K562 (cell line): ENCODE measurements around the gene SLC36A3. TPM values are rescaled to one million over a fixed set of nuclear protein-coding genes. Genes with fewer than 3 reads are reported as not detected.
A peak's percentile ranks its signal among the peaks of the same experiment; 100 is the strongest.

Experiments
- ATAC-seq: fragments of 200-7000 bp; cut with Tn5 transposase; 3 replicates; pipeline ENCODE4 v1.9.1; 2020; ENCODE audit warnings: moderate library complexity
- BruUV-seq: library from RNA; stranded (reverse); fragments of 400-500 nt; replicated peaks from 2 replicates; lab custom pipeline; 2021; lab: Mats Ljungman, UMichigan
- CTCF ChIA-PET: fragments of 300-600 bp; formaldehyde crosslinking; extraction: SDS; loops from one replicate; lab custom pipeline; 2021; ENCODE audit warnings: low intra/inter-chr PET ratio; lab: Yijun Ruan, JAX
- POLR2A ChIA-PET: fragments of 300-600, 350-650 bp; sonication (Branson Sonifier 250); formaldehyde crosslinking; extraction: SDS; loops from one replicate; lab custom pipeline; 2021; ENCODE audit warnings: antibody characterized with exemption, inconsistent platforms; lab: Yijun Ruan, JAX
- DNase-seq, 4 experiments: peaks; one replicate each; pipeline versions ENCODE4 v3.0.0 to v3.0.0-alpha.2; 2011 to 2018; ENCODE audit warnings: low spot score in 3 of 4, mixed read lengths in 3 of 4; ENCODE audit errors: extremely low read depth in 1 of 4
- FAIRE-seq: peaks from 2 replicates; lab custom pipeline; 2011; peaks lifted over from hg19 to GRCh38; lab: Jason Lieb, UNC
- H2AFZ ChIP-seq: 2 replicates; pipeline ENCODE4 v1.6.0; 2011; ENCODE audit warnings: low read depth, low read length, control low read depth, inconsistent platforms
- H3K27ac ChIP-seq: fragments of 200-600 bp; 3 replicates; pipeline ENCODE4 v1.8.0; 2011; ENCODE audit warnings: low read depth, mild to moderate bottlenecking, control low read depth, inconsistent platforms, low read length, moderate library complexity, mixed read lengths; ENCODE audit errors: extremely low read depth
- H3K27me3 ChIP-seq, 2 experiments: fragments of 300-600 bp in 1 of 2; 2 replicates in 1 of 2; 3 replicates in 1 of 2; pipeline versions ENCODE4 v1.6.0 to v1.8.0; 2011; ENCODE audit warnings: inconsistent platforms in 2 of 2, low read length in 2 of 2, mild to moderate bottlenecking in 1 of 2, mixed read lengths in 1 of 2, moderate library complexity in 1 of 2; ENCODE audit not compliant: control insufficient read depth in 2 of 2, insufficient read depth in 2 of 2
- H3K36me3 ChIP-seq: fragments of 300-600 bp; 3 replicates; pipeline ENCODE4 v1.8.0; 2011; ENCODE audit warnings: mild to moderate bottlenecking, low read length, inconsistent platforms; ENCODE audit not compliant: control insufficient read depth, insufficient read depth
- H3K4me1 ChIP-seq, 2 experiments: fragments of 200-600 bp in 1 of 2; replicated peaks in 1 of 2; 2 replicates in 1 of 2; 3 replicates in 1 of 2; pipeline versions ENCODE4 v1.5.1 to v1.8.0; 2011; ENCODE audit warnings: inconsistent platforms in 2 of 2, low read length in 2 of 2, mild to moderate bottlenecking in 1 of 2, mixed read lengths in 1 of 2, moderate library complexity in 1 of 2; ENCODE audit not compliant: control insufficient read depth in 2 of 2, insufficient read depth in 2 of 2
- H3K4me2 ChIP-seq: 2 replicates; pipeline ENCODE4 v1.6.1; 2011; ENCODE audit warnings: low read length, control low read depth, inconsistent platforms, mixed read lengths; ENCODE audit not compliant: insufficient read depth
- H3K4me3 ChIP-seq: fragments of 200-600 bp; sonication (generic), shearing (Covaris generic); 2 replicates; pipeline ENCODE4 v1.5.1; 2016; ENCODE audit warnings: control low read depth, inconsistent platforms
- H3K79me2 ChIP-seq: fragments of 200-600 bp; 3 replicates; pipeline ENCODE4 v1.8.0; 2011; ENCODE audit warnings: low read length, inconsistent platforms; ENCODE audit not compliant: control insufficient read depth, insufficient read depth
- H3K9ac ChIP-seq, 2 experiments: 2 replicates each; pipeline versions ENCODE4 v1.6.0 to v1.6.1; 2011; ENCODE audit warnings: low read depth in 2 of 2, low read length in 2 of 2, control low read depth in 1 of 2, inconsistent platforms in 1 of 2, mild to moderate bottlenecking in 1 of 2, mixed read lengths in 1 of 2; ENCODE audit not compliant: insufficient read depth in 1 of 2
- H3K9me1 ChIP-seq: one replicate; pipeline ENCODE4 v1.6.0; 2011; ENCODE audit warnings: inconsistent platforms, mild to moderate bottlenecking, low read length, moderate library complexity; ENCODE audit not compliant: control insufficient read depth, insufficient read depth
- H3K9me3 ChIP-seq: replicated peaks from 2 replicates; pipeline ENCODE4 v1.5.1; 2011; ENCODE audit warnings: low read depth, low read length, inconsistent platforms; ENCODE audit not compliant: control insufficient read depth, insufficient read depth
- H4K20me1 ChIP-seq: replicated peaks from 2 replicates; pipeline ENCODE4 v1.6.1; 2011; ENCODE audit warnings: low read length, inconsistent platforms, mixed read lengths; ENCODE audit not compliant: control insufficient read depth, insufficient read depth
- BRCA1 ChIP-seq, 2 experiments: fragments of 450-650 bp in 1 of 2; sonication (generic) in 1 of 2; formaldehyde crosslinking in 1 of 2; IDR thresholded peaks; 2 replicates each; pipeline versions ENCODE4 v1.5.0 to v1.6.1; 2017 to 2020; ENCODE audit warnings: mild to moderate bottlenecking in 1 of 2, missing genetic modification reagents in 1 of 2
- CEBPB ChIP-seq: fragments of 450-650 bp; IDR thresholded peaks from 2 replicates; pipeline ENCODE4 v1.6.1; 2016; ENCODE audit warnings: missing genetic modification characterization, missing compliant biosample characterization
- FOXP1 ChIP-seq: sonication (generic); formaldehyde crosslinking; IDR thresholded peaks from 2 replicates; pipeline ENCODE4 v1.8.0; 2022; ENCODE audit warnings: mild to moderate bottlenecking, missing genetic modification reagents
- KDM1A ChIP-seq, 2 experiments: fragments of 450-650 bp; IDR thresholded peaks; 2 replicates each; pipeline ENCODE4 v1.6.1; 2016; ENCODE audit warnings: mild to moderate bottlenecking in 2 of 2
- NFE2 ChIP-seq: IDR thresholded peaks from 2 replicates; pipeline ENCODE4 v1.6.1; 2014; ENCODE audit warnings: antibody characterized with exemption, low read depth
- SIN3B ChIP-seq: fragments of 450-650 bp; IDR thresholded peaks from 2 replicates; pipeline ENCODE4 v1.6.1; 2017; ENCODE audit warnings: low read depth, mild to moderate bottlenecking, moderate library complexity
- SPI1 ChIP-seq: IDR thresholded peaks from 2 replicates; pipeline ENCODE4 v1.6.1; 2011; ENCODE audit warnings: low read depth, low read length, control low read depth, borderline replicate concordance
- TBP ChIP-seq: optimal IDR thresholded peaks from 2 replicates; pipeline ENCODE3; 2011; ENCODE audit warnings: low read depth, low read length, improper control_type of control experiment
- ZC3H4 ChIP-seq: sonication (generic); formaldehyde crosslinking; IDR thresholded peaks from 2 replicates; pipeline ENCODE4 v1.9.0; 2021; ENCODE audit warnings: missing genetic modification reagents, borderline replicate concordance
- ZNF316 ChIP-seq: fragments of 450-650 bp; IDR thresholded peaks from 2 replicates; pipeline ENCODE4 v1.6.1; 2016
- WGBS: fragments of 100-300 bp; shearing (Covaris generic); methylation state at CpG from one replicate; pipeline ENCODE4 v1.1.6; 2016; ENCODE audit warnings: low coverage, mixed read lengths; ENCODE audit not compliant: insufficient coverage; ENCODE audit errors: missing lambda C conversion rate; 5-methylcytosine and 5-hydroxymethylcytosine counted together
- in situ Hi-C: fragments of 300-500 bp; cut with MboI; formaldehyde crosslinking; loops from 4 replicates; pipeline ENCODE4 v1.15.0; 2018; ENCODE audit warnings: inconsistent platforms, mixed read lengths
- intact Hi-C: fragments of 100-400 bp; cut with micrococcal nuclease; formaldehyde crosslinking; loops from 2 replicates; pipeline ENCODE4 v1.14.2; 2022
- polyA plus RNA-seq, 8 experiments: library from polyadenylated mRNA; depleted of rRNA in 4 of 8; stranded (reverse) in 5 of 8; unstranded in 3 of 8; fragments of >200 nt; fragmentation: Nextera tagmentation in 2 of 8; fragmentation: Illumina TruSeq in 1 of 8; extraction: Ambion mirVana in 2 of 8; extraction: Trizol in 1 of 8; gene quantifications; 2 replicates each; pipeline versions ENCODE4 v1.2.1 to v1.2.3, GENCODE V29; 2011 to 2014; ENCODE audit warnings: inconsistent platforms in 1 of 8, missing spikeins in 1 of 8
- total RNA-seq, 7 experiments: library from RNA; depleted of rRNA in 6 of 7; stranded (reverse); fragments of >200 nt in 6 of 7; fragmentation: Illumina TruSeq in 2 of 7; extraction: Trizol in 2 of 7; gene quantifications; 2 replicates each; pipeline versions ENCODE4 v1.2.1 to v1.2.3, GENCODE V29; 2011 to 2021; ENCODE audit warnings: low replicate concordance in 1 of 7
- TF ChIP-seq, protein P1 (sequence below), 2 experiments: fragments of 450-650 bp; formaldehyde crosslinking in 1 of 2; IDR thresholded peaks; 2 replicates each; pipeline versions ENCODE4 v1.4.0 to v1.6.1; 2014 to 2020; ENCODE audit warnings: mild to moderate bottlenecking in 2 of 2, borderline replicate concordance in 1 of 2, low read depth in 1 of 2
- TF ChIP-seq, protein P2 (sequence below), 2 experiments: IDR thresholded peaks; 2 replicates each; pipeline ENCODE4 v1.6.1; 2012; ENCODE audit warnings: improper control_type of control experiment in 2 of 2, low read depth in 2 of 2, low read length in 2 of 2, borderline replicate concordance in 1 of 2

The SLC36A3 gene
- total and polyA plus RNA-seq, 9 of the 15 experiments (the other 6 are each of a cell fraction or from before 2014, with no cell fraction given): not detected

DNA sequence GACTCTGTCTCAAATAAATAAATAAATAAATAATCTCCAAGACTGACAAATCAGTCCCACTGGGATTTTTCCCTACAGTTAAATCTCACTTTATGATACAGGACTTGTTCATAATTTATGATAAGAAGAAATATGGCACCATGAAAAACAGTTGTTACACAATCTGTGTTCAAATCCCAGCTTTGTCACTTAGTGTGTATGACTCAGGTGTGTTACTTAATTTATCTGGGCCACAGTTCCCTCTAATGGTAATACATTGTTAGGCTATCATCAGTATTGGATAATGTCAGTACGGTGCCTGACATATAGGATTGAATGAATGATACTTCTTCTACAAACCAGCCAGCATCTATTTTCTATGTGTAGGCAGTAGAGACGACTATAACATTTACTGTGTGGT is 23.1 kb downstream of the SLC36A3 start:
- 0% methylated on average over 2 of the region's 2 CpGs for WGBS
- Histone ChIP-seq H3K4me3 (no peak overlapping the region), H3K79me2 (no peaks in the 10 kb centered on the region), H3K27me3 (peaks cover 7 to 30% of the 10 kb centered on the region in 2 experiments), H3K27ac (no peak overlapping the region), H3K4me1 (no peaks in the 10 kb centered on the region), H3K9me1 (no peaks in the 10 kb centered on the region), H3K9me3 (no peaks in the 10 kb centered on the region), H3K4me2 (no peak overlapping the region), H3K9ac (no peak overlapping the region), H4K20me1 (no peaks in the 10 kb centered on the region), H3K36me3 (no peaks in the 10 kb centered on the region), H2AFZ (no peak overlapping the region)
- ChIA-PET POLR2A (interaction anchor here (1.2 kb wide), 1 partner anchor 28 kb away, joined by 5 read pairs; the partner anchor contains the start of gene GM2A), CTCF (no interaction called here)
- ATAC-seq (no peak), DNase-seq (no peak), FAIRE-seq (no peak)
- in situ Hi-C loops (no loop called here), intact Hi-C loops (no loop called here)
- no TSS peak for BruUV-seq
- TF ChIP-seq SPI1 (no peak), FOXP1 (CRISPR knock-in tag) (no peak), NFE2 (no peak), CEBPB (tag) (peak; percentile 28; the same call in 1 of the 2 replicates), TBP (no peak), SIN3B (no peak), ZNF316 (no peak), BRCA1 (IDR thresholded peaks at IDR 0.05) (no peak), BRCA1 (CRISPR knock-in tag; IDR thresholded peaks at IDR 0.05) (no peak), ZC3H4 (CRISPR knock-in tag) (no peak), KDM1A (IDR thresholded peaks at IDR 0.05) (0 out of 4 replicates have a peak, but pooled peaks of 1 of the 2 experiments have one; percentile 14)
- TF ChIP-seq, protein P1, sequence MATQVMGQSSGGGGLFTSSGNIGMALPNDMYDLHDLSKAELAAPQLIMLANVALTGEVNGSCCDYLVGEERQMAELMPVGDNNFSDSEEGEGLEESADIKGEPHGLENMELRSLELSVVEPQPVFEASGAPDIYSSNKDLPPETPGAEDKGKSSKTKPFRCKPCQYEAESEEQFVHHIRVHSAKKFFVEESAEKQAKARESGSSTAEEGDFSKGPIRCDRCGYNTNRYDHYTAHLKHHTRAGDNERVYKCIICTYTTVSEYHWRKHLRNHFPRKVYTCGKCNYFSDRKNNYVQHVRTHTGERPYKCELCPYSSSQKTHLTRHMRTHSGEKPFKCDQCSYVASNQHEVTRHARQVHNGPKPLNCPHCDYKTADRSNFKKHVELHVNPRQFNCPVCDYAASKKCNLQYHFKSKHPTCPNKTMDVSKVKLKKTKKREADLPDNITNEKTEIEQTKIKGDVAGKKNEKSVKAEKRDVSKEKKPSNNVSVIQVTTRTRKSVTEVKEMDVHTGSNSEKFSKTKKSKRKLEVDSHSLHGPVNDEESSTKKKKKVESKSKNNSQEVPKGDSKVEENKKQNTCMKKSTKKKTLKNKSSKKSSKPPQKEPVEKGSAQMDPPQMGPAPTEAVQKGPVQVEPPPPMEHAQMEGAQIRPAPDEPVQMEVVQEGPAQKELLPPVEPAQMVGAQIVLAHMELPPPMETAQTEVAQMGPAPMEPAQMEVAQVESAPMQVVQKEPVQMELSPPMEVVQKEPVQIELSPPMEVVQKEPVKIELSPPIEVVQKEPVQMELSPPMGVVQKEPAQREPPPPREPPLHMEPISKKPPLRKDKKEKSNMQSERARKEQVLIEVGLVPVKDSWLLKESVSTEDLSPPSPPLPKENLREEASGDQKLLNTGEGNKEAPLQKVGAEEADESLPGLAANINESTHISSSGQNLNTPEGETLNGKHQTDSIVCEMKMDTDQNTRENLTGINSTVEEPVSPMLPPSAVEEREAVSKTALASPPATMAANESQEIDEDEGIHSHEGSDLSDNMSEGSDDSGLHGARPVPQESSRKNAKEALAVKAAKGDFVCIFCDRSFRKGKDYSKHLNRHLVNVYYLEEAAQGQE (IDR thresholded peaks at IDR 0.05; ENCODE audit: borderline replicate concordance): no peak
- TF ChIP-seq, protein P1 (CRISPR knock-in tag; IDR thresholded peaks at IDR 0.05; ENCODE audit: low read depth): no peak
- TF ChIP-seq, protein P2, sequence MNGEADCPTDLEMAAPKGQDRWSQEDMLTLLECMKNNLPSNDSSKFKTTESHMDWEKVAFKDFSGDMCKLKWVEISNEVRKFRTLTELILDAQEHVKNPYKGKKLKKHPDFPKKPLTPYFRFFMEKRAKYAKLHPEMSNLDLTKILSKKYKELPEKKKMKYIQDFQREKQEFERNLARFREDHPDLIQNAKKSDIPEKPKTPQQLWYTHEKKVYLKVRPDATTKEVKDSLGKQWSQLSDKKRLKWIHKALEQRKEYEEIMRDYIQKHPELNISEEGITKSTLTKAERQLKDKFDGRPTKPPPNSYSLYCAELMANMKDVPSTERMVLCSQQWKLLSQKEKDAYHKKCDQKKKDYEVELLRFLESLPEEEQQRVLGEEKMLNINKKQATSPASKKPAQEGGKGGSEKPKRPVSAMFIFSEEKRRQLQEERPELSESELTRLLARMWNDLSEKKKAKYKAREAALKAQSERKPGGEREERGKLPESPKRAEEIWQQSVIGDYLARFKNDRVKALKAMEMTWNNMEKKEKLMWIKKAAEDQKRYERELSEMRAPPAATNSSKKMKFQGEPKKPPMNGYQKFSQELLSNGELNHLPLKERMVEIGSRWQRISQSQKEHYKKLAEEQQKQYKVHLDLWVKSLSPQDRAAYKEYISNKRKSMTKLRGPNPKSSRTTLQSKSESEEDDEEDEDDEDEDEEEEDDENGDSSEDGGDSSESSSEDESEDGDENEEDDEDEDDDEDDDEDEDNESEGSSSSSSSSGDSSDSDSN (IDR thresholded peaks at IDR 0.05; ENCODE audit: borderline replicate concordance in 1 of 2, low read depth in 2 of 2, low read length in 2 of 2): no peak
